HG03571 (cell line): ENCODE measurements around the gene INPP5J.
"Not testable (repeated sequence)": the region's sequence is repeated elsewhere in the genome, so short reads cannot be mapped to it uniquely, and the experiment has no call there.

Source experiments
- ATAC-seq: cut with Tn5 transposase; IDR thresholded peaks from one replicate; pipeline ENCODE4 v1.9.1; 2021; ENCODE audit not compliant: unreplicated experiment

Gene INPP5J

DNA sequence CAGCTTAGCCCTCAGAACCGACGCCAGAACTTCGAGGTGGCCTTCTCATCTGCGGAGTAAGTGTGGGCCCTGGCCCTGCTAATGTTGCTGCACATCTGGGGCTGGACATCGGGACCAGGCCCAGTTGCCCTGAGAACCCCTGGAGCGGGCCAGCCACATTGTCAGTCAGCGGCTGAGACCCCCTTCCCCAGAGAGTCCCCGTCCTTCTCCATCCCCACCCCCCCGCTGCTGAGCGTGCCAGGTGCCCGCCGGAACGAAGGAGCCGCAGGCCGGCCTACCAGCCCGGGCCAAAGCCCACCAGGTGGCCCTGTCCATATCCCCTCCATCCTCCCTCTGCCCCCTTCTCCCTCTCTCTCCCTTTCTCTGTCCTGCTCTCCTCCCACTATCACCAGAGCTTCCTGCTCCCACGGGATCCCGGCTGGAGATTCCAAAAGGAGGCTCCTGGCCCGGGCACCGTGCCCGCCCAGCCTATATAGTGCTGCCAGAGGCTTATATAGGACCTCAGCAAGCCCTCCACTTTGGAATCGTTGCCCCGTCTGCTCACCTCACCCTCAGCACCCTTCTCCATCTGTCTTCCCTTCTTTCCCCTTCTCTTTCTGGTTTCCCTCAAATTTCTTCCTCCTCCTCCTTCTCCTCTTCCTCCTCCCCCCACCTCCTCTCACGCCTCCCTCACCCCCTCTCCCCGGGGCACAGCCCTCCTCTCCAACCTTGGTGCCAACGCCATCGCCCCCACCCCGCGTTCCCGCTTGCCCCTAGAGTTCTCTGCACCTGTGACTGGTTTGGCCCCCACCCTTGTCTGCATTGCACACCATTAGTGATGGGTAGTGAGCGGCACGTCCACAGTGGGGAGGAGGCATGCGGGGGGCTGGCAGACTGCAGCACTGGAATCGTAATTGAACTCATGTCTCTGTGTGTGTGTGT is 22.7 kb upstream of the INPP5J start:
- no peak for ATAC-seq

DNA sequence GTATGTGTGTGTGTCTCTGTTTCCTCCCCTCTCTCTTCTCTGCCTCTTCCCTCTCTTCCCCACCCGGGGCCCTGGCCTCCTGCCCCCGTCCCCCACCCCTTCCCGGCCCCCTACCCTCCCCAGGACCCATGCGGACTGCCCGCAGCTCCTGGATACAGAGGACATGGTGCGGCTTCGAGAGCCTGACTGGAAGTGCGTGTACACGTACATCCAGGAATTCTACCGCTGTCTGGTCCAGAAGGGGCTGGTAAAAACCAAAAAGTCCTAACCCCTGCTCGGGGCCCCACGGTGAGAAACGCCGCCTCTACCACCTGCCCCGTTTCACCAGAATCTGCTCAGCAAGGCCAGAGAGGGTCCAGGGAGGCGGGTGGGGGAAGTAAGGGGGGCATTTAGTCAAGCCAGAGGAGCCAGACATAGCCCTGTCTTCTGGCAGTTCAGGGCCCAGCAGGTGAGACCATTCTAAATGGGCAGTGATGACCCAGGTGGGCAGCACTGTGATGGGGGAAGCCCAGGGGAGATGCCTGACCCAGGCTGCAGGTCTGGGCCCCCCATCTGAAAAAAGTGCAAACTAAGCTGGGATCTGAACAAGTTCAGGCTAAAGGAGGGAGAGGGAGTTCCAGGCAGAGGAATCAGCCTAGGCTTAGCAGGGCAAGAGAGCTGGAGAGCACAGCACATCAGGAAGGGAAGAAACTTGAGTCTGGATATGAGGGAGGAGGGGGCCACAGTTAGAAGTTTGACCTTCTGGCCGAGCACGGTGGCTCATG is 21.8 kb upstream of the INPP5J start:
- no peak for ATAC-seq

DNA sequence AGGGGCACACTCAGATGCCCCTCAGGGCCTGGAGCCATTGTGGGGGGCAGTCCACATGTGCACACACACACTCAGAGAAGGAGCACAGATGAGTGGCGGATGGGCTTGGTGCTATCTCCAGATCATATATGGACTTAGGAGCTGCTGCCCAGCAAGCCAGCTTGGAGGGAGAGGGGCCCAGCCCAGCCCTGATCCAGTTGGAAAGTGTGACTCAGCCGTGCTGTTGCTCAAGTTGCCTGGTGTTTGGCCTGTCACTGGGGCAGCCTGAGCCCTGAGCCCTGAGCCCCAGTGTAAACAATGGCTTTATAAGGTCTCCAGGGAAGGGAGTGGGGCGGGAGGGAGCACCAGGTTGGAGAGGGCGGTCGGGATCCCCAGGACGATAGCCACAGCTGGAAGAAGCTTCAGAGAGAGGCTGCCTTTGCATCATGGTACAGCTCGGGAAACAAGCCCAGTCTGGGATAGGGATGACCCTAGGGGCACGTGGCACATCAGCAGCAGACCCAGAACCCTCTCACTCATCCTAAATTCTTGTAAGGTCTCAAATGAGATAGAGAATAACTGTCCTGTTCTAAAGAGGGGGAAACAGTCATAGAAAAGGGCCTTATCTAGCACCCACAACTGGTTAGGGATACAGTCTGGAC is 20.2 kb upstream of the INPP5J start:
- no peak for ATAC-seq

DNA sequence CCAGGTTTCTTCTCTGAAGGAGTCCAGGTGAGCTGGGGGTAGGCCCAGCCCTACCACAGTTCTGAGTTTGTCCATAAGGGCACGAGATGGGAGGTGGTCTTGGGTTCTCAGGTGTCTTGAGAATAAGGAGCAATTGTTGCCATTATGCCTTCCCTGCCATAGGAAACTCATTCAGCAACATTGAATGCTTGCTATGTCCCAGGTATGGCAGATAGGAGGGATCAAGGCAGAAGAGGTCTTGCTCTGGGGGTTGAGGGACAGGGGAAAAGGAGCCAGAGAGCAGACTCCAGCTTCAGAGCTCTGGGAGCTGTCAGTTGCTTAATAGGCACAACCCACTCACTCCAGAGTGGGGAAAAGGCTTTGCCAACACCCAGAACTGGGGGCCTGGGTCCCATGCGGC is 19.7 kb upstream of the INPP5J start:
- ATAC-seq, result no peak

DNA sequence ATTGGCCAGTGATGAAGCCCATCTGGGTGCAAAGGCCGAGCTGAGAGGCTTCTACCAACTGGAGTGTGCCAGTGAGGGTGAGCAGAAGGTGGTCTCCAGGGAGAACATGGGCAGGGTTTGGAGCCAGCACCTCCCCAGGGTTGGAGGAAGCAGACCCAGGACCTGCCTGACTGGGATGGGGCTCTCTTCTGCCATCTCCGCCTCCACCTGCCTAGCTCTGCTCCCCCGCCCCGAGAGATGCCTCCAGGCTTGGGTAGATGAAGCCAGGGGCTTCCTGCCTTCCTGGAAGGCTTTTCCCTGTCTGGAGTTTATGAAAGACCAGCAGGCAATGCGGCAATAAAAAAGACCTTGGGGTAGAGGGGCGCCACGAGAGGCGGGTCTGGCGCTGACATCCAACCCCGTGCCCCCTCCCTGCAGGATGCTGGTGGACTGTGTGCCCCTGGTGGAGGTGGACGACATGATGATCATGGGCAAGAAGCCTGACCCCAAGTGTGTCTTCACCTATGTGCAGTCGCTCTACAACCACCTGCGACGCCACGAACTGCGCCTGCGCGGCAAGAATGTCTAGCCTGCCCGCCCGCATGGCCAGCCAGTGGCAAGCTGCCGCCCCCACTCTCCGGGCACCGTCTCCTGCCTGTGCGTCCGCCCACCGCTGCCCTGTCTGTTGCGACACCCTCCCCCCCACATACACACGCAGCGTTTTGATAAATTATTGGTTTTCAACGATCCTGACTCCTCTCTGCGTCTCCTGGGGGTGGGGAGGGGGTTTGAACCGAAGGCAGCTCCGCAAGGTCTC is 18.7 kb upstream of the INPP5J start:
- ATAC-seq, result no peak

DNA sequence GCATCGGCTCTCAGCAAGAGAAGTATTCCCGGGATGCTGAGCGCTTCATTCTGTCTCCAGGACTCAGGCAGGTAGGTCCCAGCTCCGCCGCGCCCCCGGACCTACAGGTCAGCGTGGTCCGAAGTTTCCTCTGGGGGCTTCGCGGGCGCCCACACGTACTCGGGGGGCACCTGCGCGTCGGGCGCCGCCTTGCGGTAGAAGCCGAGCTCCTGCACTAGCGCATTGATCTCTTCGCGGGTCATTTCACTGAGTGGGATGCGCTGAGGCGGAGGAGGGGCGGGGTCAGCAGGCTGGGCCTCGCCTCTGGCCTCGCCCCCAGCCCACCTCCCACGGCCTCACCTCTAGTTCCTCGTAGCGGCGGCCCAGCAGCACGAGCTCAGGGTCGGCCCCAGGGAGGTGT is 17.9 kb upstream of the INPP5J start:
- ATAC-seq, result no peak

DNA sequence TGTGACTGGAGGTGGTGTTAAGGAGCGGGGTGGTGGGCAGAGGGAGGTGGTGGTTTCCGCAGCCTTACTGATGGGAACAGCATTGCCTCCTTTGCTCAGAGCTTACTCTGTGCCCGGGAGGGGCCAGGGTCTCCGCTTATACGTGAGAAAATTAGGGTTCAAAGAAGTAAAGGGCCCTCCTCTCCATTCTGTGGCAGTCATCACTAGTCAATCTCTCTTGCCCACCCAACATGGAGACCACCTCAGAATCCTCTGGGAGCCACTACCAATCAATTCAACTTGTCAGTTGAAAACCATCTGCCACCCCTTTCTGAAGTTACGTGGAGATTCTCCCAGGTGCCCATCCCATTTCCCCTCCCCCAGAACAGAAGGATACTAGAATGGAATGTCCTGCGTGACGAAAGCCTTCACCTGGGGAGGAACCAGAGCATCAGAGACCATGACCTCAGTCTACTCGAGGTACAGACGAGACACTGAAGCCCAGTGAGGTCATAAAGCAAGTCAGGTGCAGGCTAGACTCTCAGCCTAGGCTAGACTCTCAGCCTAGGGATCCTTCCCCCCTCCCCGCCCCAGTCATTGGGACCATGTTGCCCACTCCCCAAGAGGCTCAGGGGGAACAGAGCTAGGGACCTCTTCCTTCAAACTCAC is 17.4 kb upstream of the INPP5J start:
- no peak for ATAC-seq

DNA sequence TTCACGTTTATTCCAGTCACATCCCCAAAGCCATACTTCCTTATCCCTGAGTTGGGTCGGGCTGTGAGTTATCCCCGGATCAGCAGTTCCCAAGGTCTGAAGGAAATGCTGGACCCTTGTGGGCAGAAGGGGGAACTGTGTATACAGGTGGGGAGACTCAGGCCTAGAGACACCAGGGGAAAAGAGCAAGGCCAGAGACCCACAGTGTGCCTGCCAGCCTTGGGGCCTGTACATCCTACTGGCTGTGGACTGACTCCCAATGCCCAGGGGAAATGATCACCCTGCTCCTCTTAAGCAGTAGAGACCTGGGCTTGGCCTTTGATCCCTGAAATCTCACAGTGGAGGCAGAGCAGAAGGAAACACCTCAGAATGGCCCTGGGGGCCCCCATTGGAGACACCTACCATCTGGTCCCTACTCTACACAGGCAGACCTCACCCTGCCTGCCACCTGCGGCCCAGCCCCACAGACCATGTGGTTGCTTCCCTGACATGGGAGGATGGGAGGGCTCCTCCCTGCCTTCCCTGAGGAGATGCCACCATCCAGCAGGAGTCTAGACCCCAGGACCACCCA is 16.7 kb upstream of the INPP5J start:
- no peak for ATAC-seq

DNA sequence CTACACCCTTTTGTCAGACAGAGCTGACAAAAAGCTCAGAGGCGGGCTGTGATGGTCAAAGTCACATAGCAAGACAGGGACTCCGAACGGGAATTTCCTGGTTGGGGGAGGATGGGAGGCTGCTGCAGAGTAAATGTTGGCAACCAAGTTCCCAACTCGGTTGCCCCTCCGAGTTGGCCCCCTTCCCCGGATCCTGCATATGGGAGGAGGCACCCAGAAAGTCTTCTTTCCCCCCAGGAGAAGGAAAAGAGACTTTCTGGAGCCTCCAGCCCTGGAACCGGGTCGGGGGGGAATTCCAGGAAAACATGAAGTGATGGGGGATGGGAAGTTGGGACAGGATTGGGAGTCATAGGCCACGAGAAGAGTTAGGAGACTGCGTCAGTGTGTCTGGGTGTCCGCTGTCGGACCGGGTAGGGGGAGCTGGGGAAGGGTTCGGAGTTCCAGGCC is 16.0 kb upstream of the INPP5J start:
- ATAC-seq, result peak; percentile 8

DNA sequence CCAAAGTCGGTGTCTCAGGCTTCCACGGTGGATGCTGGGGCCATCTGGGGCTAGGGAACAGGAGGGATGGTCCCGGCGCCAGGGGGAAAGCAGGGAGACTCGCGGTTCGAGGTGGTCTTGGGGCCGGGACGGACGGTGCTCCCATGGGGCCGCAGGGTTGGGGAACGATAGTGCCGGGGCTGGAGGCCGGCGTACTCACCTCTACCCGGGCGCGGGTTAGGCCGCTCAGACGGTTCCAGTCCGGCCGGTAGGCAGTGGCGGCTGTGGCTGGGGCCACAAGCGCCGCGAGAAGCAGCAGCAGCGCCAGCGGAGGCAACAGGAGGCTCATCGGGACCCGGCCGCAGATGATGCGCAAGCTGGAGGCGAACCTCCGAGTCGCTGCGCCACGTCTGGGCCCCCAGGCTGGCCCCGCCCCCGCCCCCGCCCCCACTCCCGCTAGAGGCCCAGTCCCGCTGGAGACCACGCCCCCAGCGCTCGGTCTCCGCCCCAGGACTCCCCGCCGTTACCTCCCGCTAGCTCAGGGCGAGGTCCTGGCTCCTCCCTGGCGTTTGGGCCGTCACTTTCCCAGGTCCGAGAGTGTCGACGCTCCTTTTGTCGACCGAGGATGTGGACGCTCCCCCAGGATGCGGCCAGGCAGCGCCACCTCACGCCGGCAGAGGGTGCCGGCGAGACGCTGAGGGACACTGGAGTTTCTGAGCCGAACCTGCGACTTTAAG is 15.4 kb upstream of the INPP5J start, which contains the start of gene SELENOM:
TSS of gene SELENOM (minus strand) at position 391 of the 716 bp plus-strand sequence. CDS start at position 328, 63 bp downstream.
- peak; percentile 85 for ATAC-seq

DNA sequence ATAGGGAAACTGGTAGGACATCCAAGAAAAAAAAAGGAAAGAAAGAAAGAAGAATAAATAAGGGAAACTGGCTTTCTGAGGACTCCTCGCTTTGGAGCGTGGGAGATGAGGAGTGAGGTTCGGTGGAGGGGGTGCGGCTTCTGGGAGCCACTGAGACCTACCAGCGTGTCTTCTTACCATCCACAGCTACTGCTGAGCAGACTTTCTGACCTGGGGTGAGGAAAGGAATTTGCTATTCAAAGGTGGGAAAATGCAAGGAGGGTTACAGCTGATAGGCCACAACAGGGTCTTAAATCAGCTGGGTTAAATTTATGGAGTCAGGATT is 14.9 kb upstream of the INPP5J start:
- ATAC-seq, result no peak

DNA sequence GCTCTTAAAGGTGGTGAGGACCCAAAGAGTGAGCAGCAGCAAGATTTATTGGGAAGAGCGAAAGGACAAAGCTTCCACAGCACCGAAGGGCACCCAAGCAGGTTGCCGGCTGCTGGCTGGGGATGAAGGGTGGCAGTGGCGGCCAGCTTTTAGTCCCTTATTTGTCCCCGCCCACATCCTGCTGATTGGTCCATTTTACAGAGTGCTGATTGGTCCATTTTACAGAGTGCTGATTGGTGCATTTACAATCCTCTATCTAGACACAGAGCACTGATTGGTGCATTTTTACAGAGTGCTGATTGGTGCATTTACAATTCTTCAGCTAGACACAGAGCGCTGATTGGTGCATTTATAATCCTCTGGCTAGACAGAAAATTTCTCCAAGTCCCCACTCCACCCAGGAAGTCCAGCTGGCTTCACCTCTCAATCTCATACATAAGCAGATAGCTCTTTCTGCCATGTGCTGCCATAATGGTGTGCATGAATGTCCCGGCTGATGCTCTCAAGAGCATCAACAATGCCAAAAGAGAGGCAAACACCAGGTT is 10.1 kb upstream of the INPP5J start:
- ATAC-seq, result not testable (repeated sequence)

DNA sequence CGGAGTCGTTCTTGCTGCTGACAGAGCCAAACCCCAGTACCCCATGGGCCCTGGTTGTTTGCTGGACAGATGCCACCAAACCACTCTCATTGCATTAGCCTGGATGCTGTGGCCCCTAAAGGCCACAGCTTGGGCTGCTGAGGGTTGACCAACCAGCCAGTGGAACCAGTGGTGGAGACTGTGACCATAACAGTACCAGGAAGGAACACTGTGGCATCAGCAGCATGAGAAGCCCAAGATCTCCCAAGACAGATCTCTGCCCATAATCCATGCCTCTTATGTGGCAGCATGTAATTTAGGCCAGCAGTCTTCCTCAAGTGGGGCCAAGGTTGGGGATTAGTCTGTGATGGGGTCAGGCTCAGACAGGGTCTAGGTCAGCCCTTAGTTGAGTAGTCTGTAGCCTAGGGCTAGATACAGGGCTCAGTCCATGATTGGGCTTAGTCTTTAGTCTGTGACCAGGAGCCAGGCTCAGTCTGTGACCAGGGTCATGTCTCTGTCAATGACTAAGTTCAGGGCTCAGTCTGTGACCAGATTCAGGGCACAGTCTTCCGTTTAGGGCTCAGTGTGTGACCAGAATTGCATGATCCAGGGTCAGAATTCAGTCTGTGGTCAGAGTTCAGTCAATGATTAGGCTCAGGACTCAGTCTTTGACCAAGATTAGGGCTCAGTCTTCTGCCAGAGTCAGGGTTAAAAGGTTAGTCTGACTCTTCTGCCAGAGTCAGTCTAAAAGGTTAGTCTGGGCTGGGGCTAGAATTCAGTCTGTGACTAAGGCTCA is 4.5 kb upstream of the INPP5J start:
- no peak for ATAC-seq

DNA sequence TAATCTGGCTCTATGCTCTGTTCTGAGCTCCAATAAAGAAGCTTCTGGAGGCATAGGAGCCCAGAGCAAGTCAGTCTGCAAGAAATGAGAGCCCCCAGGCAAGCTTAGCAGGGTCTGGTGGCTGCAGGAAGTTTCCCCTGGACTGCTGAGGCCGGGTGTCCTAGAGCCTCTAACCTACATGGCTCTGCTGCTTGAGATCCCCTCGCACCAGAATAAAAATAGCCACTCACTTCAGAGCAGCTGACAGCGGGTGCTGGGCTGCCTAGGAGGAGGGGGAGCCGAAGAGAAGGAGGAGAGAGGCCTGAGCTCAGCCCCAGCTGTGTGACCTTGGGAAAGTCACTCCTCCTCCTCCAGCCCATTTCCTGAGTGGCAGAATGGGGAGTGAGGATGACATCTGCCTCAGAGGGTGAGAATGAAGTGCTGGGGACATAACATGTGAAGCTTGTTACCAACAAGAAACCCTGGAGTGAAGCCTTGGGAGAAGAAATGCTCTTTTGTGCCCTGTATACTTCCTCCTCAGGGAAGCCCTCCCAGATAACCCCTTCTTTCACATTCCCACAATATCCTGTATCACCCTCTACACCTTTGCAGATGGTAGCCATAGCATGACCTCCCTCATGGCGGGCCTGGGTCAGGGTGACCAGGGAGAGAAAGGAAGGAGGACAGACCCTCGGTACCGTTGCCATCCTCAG is 3.6 kb upstream of the INPP5J start:
- ATAC-seq, result no peak

DNA sequence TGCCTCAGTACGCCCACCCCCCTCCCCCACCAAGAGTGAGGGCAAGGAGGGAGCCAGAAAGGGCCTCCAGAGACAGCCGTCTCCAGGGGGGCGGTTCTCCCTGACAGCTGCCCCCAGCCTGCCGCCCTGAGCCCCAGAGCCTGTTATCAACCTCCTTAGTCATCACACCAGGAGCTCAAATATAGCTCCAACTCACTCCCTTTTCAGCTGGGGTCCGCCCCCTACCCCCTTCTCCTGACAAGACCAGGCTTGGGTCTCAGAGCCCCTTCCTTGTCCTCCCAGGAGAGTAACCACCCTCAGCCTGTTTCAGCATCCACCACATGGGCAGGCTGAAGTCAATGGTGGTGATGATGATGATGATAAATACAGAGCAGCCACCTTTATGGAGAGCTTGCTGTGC is 2.5 kb upstream of the INPP5J start:
- no peak for ATAC-seq

DNA sequence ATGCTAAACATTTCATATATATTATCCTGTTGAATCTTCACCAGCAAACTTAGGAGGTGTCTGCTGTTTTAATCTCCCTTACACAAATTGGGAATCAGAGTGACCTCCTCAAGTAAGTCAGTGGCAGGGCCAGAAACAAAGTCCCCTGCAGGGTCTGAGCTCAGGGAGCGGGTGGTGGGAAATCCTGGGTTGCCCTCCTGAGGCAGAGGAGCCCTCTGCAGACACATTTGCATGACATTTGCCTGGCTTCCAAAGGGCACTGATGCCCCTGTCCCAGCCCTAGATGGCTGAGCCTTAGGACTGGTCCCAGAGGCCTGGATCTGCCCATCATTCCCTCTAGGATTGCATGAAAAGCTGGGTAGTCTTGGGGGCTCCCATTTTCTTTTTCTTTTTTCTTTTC is 2.1 kb upstream of the INPP5J start:
- ATAC-seq, result no peak

DNA sequence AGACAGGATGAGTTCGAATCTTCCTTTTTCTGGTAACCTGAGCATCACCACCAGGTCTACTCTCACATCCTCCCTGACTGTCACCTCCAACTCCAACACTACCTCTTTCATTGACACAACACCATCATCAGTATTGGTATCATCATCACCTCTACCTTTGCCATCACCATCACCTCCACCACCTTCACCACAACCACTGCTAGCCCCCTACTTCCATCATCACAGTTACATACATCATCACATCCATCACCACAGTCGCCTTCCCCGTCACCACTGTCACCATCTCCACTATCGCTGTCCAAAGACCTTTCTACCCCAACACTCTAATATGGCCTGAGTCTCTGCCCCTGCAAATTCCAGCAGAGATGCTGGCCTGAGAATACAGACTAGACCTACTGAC is 1.4 kb upstream of the INPP5J start:
- ATAC-seq, result no peak

DNA sequence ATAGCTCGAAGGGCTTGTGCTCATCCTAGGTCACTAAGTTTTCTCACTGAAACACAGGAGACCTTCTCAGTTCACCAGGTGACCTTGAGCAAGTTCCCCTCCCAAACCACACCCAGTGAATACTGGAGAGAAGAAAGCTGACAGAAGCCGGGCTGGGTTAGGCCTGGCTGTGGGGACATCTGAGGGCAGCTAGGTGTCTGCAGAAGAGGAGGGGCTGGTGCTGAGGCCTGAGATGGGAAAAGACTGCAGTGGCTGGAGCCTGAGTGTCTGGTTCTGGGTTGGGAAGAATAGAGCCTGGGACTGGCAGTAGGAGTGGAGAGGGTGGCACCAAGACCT is 602 bp upstream of the INPP5J start:
- ATAC-seq, result no peak
